Neural progenitor cell (in vitro differentiated cells): ENCODE results near the gene SCAMP2. TPM values are rescaled to one million over a fixed set of nuclear protein-coding genes. Genes with fewer than 3 reads are reported as not detected.
A peak's percentile ranks its signal among the peaks of the same experiment; 100 is the strongest.

Experiments
- DNase-seq: peaks from one replicate; pipeline ENCODE4 v3.0.0-alpha.2; 2016; ENCODE audit warnings: low spot score
- H2AFZ ChIP-seq: fragments of 200-600 bp; sonication (generic); replicated peaks from 2 replicates; pipeline ENCODE4 v1.6.1; 2016; ENCODE audit warnings: antibody characterized with exemption
- H3F3A ChIP-seq: fragments of 200-600 bp; sonication (generic); 2 replicates; pipeline ENCODE4 v1.6.1; 2016; ENCODE audit warnings: antibody characterized with exemption, low read depth
- H3K27ac ChIP-seq: fragments of 200-600 bp; sonication (generic); 2 replicates; pipeline ENCODE4 v1.5.1; 2016; ENCODE audit warnings: mild to moderate bottlenecking
- H3K27me3 ChIP-seq: fragments of 200-600 bp; sonication (generic); 2 replicates; pipeline ENCODE4 v1.6.1; 2016; ENCODE audit warnings: mild to moderate bottlenecking, moderate library complexity
- H3K36me3 ChIP-seq: fragments of 200-600 bp; sonication (generic); 2 replicates; pipeline ENCODE4 v1.5.1; 2016
- H3K4me1 ChIP-seq: fragments of 200-600 bp; sonication (generic); 2 replicates; pipeline ENCODE4 v1.6.1; 2016; ENCODE audit warnings: mixed run types
- H3K4me2 ChIP-seq: fragments of 200-600 bp; sonication (generic); 2 replicates; pipeline ENCODE4 v1.6.1; 2016
- H3K4me3 ChIP-seq: fragments of 200-600 bp; sonication (generic); 2 replicates; pipeline ENCODE4 v1.5.1; 2016
- H3K79me2 ChIP-seq: fragments of 200-600 bp; sonication (generic); 2 replicates; pipeline ENCODE4 v1.6.1; 2016; ENCODE audit warnings: low read depth
- H3K9ac ChIP-seq: fragments of 200-600 bp; sonication (generic); 2 replicates; pipeline ENCODE4 v1.6.1; 2016
- H3K9me3 ChIP-seq: fragments of 200-600 bp; sonication (generic); 2 replicates; pipeline ENCODE4 v1.5.1; 2016; ENCODE audit warnings: low read depth
- H4K20me1 ChIP-seq: fragments of 200-600 bp; sonication (generic); 2 replicates; pipeline ENCODE4 v1.6.1; 2016; ENCODE audit warnings: low read depth
- H3K27ac Mint-ChIP-seq: 3 replicates; pipeline ENCODE4 v1.8.0; 2021; ENCODE audit warnings: mixed read lengths
- H3K27me3 Mint-ChIP-seq: 2 replicates; pipeline ENCODE4 v1.8.0; 2022; ENCODE audit warnings: low read depth, mild to moderate bottlenecking, inconsistent platforms, moderate library complexity, mixed read lengths; ENCODE audit not compliant: insufficient read depth
- H3K36me3 Mint-ChIP-seq: 3 replicates; pipeline ENCODE4 v1.8.0; 2021; ENCODE audit warnings: mixed read lengths
- H3K4me1 Mint-ChIP-seq: 3 replicates; pipeline ENCODE4 v1.8.0; 2021; ENCODE audit warnings: mixed read lengths
- H3K4me3 Mint-ChIP-seq: 3 replicates; pipeline ENCODE4 v1.8.0; 2021; ENCODE audit warnings: mild to moderate bottlenecking, moderate library complexity, mixed read lengths
- H3K9me3 Mint-ChIP-seq: 3 replicates; pipeline ENCODE4 v1.8.0; 2020; ENCODE audit warnings: mixed read lengths
- CTCF ChIP-seq: fragments of 200-600 bp; sonication (generic); IDR thresholded peaks from 2 replicates; pipeline ENCODE4 v1.5.1; 2017; ENCODE audit warnings: antibody characterized with exemption, mild to moderate bottlenecking
- EZH2 ChIP-seq: fragments of 200-600 bp; sonication (generic); IDR thresholded peaks from 2 replicates; pipeline ENCODE4 v1.6.1; 2017; ENCODE audit warnings: antibody characterized with exemption, mild to moderate bottlenecking, moderate library complexity
- EZH2phosphoT487 ChIP-seq: fragments of 200-600 bp; sonication (generic); IDR thresholded peaks from 2 replicates; pipeline ENCODE4 v1.6.1; 2017; ENCODE audit warnings: antibody characterized with exemption
- total RNA-seq: library from RNA; depleted of rRNA; stranded (reverse); fragments of >200 nt; gene quantifications from 2 replicates; pipeline ENCODE4 v1.2.3, GENCODE V29; 2015; ENCODE audit warnings: low replicate concordance

The SCAMP2 gene
- total RNA-seq, 1 donor from 2014 or later = 19.4 TPM

- Mint-ChIP-seq H3K27ac (no peak overlapping the region), H3K4me1 (peaks cover 7% of the 10 kb centered on the region), H3K27me3 (no peaks in the 10 kb centered on the region), H3K36me3 (peaks cover 16% of the 10 kb centered on the region), H3K9me3 (no peaks in the 10 kb centered on the region), H3K4me3 (no peak overlapping the region)
- Histone ChIP-seq H3K4me1 (no peaks in the 10 kb centered on the region), H3K27ac (no peak overlapping the region), H4K20me1 (peaks cover 8% of the 10 kb centered on the region), H2AFZ (no peak overlapping the region), H3K9ac (no peak overlapping the region), H3K9me3 (no peaks in the 10 kb centered on the region), H3K27me3 (no peaks in the 10 kb centered on the region), H3K4me2 (no peak overlapping the region), H3F3A (peaks cover 1% of the 10 kb centered on the region), H3K79me2 (no peaks in the 10 kb centered on the region), H3K36me3 (no peaks in the 10 kb centered on the region), H3K4me3 (no peak overlapping the region)
- DNase-seq = no peak
- no peak for TF ChIP-seq CTCF
- no peak for TF ChIP-seq EZH2phosphoT487
- no peak for TF ChIP-seq EZH2
Measured at GRCh38 chr15:74850393-74850792, 22.8 kb downstream of the SCAMP2 start.

- H3K4me3 Mint-ChIP-seq = peak overlapping the region; percentile 59
- H3K4me2 ChIP-seq = no peak overlapping the region
- no peak overlapping the region for H3K4me3 ChIP-seq
- peaks cover 18% of the 10 kb centered on the region for H3K4me1 ChIP-seq
- no peaks in the 10 kb centered on the region for H3K9me3 Mint-ChIP-seq
- DNase-seq = no peak
- H3K27ac ChIP-seq = no peak overlapping the region
- H3K4me1 Mint-ChIP-seq = peaks cover 18% of the 10 kb centered on the region
- TF ChIP-seq EZH2 (no peak), EZH2phosphoT487 (no peak), CTCF (no peak)
- no peaks in the 10 kb centered on the region for H3K27me3 ChIP-seq
- no peak overlapping the region for H3K27ac Mint-ChIP-seq
- H2AFZ ChIP-seq = no peak overlapping the region
- H3K9me3 ChIP-seq = no peaks in the 10 kb centered on the region
- H3K79me2 ChIP-seq = no peaks in the 10 kb centered on the region
- H3K36me3 Mint-ChIP-seq = peaks cover 17% of the 10 kb centered on the region
- H4K20me1 ChIP-seq = no peaks in the 10 kb centered on the region
- H3F3A ChIP-seq = peaks cover 24% of the 10 kb centered on the region
- no peaks in the 10 kb centered on the region for H3K36me3 ChIP-seq
- no peak overlapping the region for H3K9ac ChIP-seq
- peaks cover 2% of the 10 kb centered on the region for H3K27me3 Mint-ChIP-seq
Measured at GRCh38 chr15:74847432-74847831, 25.7 kb downstream of the SCAMP2 start.

- H3K36me3 ChIP-seq = no peaks in the 10 kb centered on the region
- H2AFZ ChIP-seq = no peak overlapping the region
- no peak overlapping the region for H3K4me2 ChIP-seq
- H3K9me3 Mint-ChIP-seq = no peaks in the 10 kb centered on the region
- peaks cover 24% of the 10 kb centered on the region for H3F3A ChIP-seq
- TF ChIP-seq EZH2 (no peak), CTCF (no peak), EZH2phosphoT487 (no peak)
- no peak overlapping the region for H3K27ac ChIP-seq
- no peak overlapping the region for H3K4me3 Mint-ChIP-seq
- no peak overlapping the region for H3K4me3 ChIP-seq
- H3K27me3 Mint-ChIP-seq = peaks cover 7% of the 10 kb centered on the region
- DNase-seq = no peak
- peaks cover 35% of the 10 kb centered on the region for H3K4me1 Mint-ChIP-seq
- H3K9me3 ChIP-seq = no peaks in the 10 kb centered on the region
- H3K27ac Mint-ChIP-seq = no peak overlapping the region
- peaks cover 13% of the 10 kb centered on the region for H3K36me3 Mint-ChIP-seq
- no peak overlapping the region for H3K9ac ChIP-seq
- no peaks in the 10 kb centered on the region for H3K27me3 ChIP-seq
- H4K20me1 ChIP-seq = peaks cover 8% of the 10 kb centered on the region
- no peaks in the 10 kb centered on the region for H3K79me2 ChIP-seq
- peaks cover 18% of the 10 kb centered on the region for H3K4me1 ChIP-seq
Measured at GRCh38 chr15:74845581-74845980, 27.6 kb downstream of the SCAMP2 start.

GRCh38 chr15:74845208-74845568, 28.0 kb downstream of the SCAMP2 start:
- Mint-ChIP-seq H3K9me3 (no peaks in the 10 kb centered on the region), H3K36me3 (peaks cover 13% of the 10 kb centered on the region), H3K4me1 (peaks cover 36% of the 10 kb centered on the region), H3K27me3 (peaks cover 7% of the 10 kb centered on the region), H3K4me3 (no peak overlapping the region), H3K27ac (peak overlapping the region; percentile 78)
- Histone ChIP-seq H3K9ac (no peak overlapping the region), H3K4me1 (peaks cover 18% of the 10 kb centered on the region), H2AFZ (no peak overlapping the region), H3K4me2 (no peak overlapping the region), H3K9me3 (no peaks in the 10 kb centered on the region), H3K79me2 (no peaks in the 10 kb centered on the region), H3K36me3 (no peaks in the 10 kb centered on the region), H3F3A (peaks cover 24% of the 10 kb centered on the region), H3K27ac (no peak overlapping the region), H3K27me3 (no peaks in the 10 kb centered on the region), H4K20me1 (peaks cover 9% of the 10 kb centered on the region), H3K4me3 (no peak overlapping the region)
- TF ChIP-seq EZH2 (no peak), EZH2phosphoT487 (no peak), CTCF (no peak)
- DNase-seq = no peak
